Neuronal stem cell (in vitro differentiated cells): ENCODE measurements around the gene NFKB1.

Experiments
- DNase-seq: peaks from one replicate; pipeline ENCODE4 v3.0.0-alpha.2; 2013; ENCODE audit warnings: low spot score
- H2AFZ ChIP-seq: one replicate; pipeline ENCODE4 v1.6.1; 2013; ENCODE audit warnings: mild to moderate bottlenecking, low read length, inconsistent platforms
- H2AK5ac ChIP-seq: 2 replicates; pipeline ENCODE4 v1.6.1; 2013; ENCODE audit warnings: low read depth, mild to moderate bottlenecking, inconsistent platforms, low read length, moderate library complexity, mixed read lengths
- H2BK120ac ChIP-seq: 2 replicates; pipeline ENCODE4 v1.6.1; 2013; ENCODE audit warnings: low read depth, mild to moderate bottlenecking, inconsistent platforms, low read length, moderate library complexity, mixed read lengths
- H2BK12ac ChIP-seq: one replicate; pipeline ENCODE4 v1.6.1; 2013; ENCODE audit warnings: low read length, inconsistent platforms
- H2BK15ac ChIP-seq: 2 replicates; pipeline ENCODE4 v1.6.1; 2013; ENCODE audit warnings: mild to moderate bottlenecking, low read length, inconsistent platforms, mixed read lengths
- H2BK5ac ChIP-seq: one replicate; pipeline ENCODE4 v1.6.1; 2013; ENCODE audit warnings: inconsistent platforms, mild to moderate bottlenecking, low read length, moderate library complexity
- H3K14ac ChIP-seq: one replicate; pipeline ENCODE4 v1.6.1; 2013; ENCODE audit warnings: low read length, inconsistent platforms
- H3K18ac ChIP-seq: 2 replicates; pipeline ENCODE4 v1.6.1; 2013; ENCODE audit warnings: low read length, inconsistent platforms
- H3K23ac ChIP-seq: 2 replicates; pipeline ENCODE4 v1.6.1; 2013; ENCODE audit warnings: low read depth, mild to moderate bottlenecking, mixed read lengths, low read length, inconsistent platforms; ENCODE audit not compliant: poor library complexity
- H3K27ac ChIP-seq: replicated peaks from 3 replicates; pipeline ENCODE4 v1.5.1; 2013; ENCODE audit warnings: low read length, inconsistent platforms
- H3K27me3 ChIP-seq, 3 experiments: 2 replicates each; pipeline ENCODE4 v1.6.1; 2013; ENCODE audit warnings: low read length in 3 of 3, mild to moderate bottlenecking in 2 of 3, inconsistent platforms in 1 of 3, low read depth in 1 of 3, mixed read lengths in 1 of 3, moderate library complexity in 1 of 3; ENCODE audit not compliant: control insufficient read depth in 3 of 3, insufficient read depth in 3 of 3
- H3K36me3 ChIP-seq, 2 donors: replicated peaks in 1 of 2; 2 replicates each; pipeline ENCODE4 v1.6.1; 2013; ENCODE audit warnings: low read length in 2 of 2; ENCODE audit not compliant: control insufficient read depth in 2 of 2, insufficient read depth in 2 of 2
- H3K4ac ChIP-seq: 2 replicates; pipeline ENCODE4 v1.6.1; 2013; ENCODE audit warnings: inconsistent platforms, mild to moderate bottlenecking, low read length, moderate library complexity
- H3K4me1 ChIP-seq, 2 donors: 1 replicate in 1 of 2; 2 replicates in 1 of 2; pipeline ENCODE4 v1.6.1; 2013; ENCODE audit warnings: low read length in 2 of 2, low read depth in 1 of 2; ENCODE audit not compliant: control insufficient read depth in 2 of 2, insufficient read depth in 1 of 2
- H3K4me2 ChIP-seq: one replicate; pipeline ENCODE4 v1.6.1; 2013; ENCODE audit warnings: mild to moderate bottlenecking, low read length, inconsistent platforms; ENCODE audit not compliant: insufficient read depth, poor library complexity, severe bottlenecking
- H3K4me3 ChIP-seq, 2 donors: 2 replicates each; pipeline ENCODE4 v1.5.1; 2013; ENCODE audit warnings: low read length in 2 of 2, mild to moderate bottlenecking in 2 of 2, inconsistent platforms in 1 of 2, moderate library complexity in 1 of 2
- H3K79me1 ChIP-seq: one replicate; pipeline ENCODE4 v1.6.1; 2013; ENCODE audit warnings: low read depth, mild to moderate bottlenecking, inconsistent platforms, low read length, moderate library complexity
- H3K9ac ChIP-seq: one replicate; pipeline ENCODE4 v1.6.1; 2013; ENCODE audit warnings: mild to moderate bottlenecking, low read depth, low read length, inconsistent platforms; ENCODE audit not compliant: poor library complexity
- H3K9me3 ChIP-seq, 2 donors: replicated peaks in 1 of 2; 2 replicates each; pipeline versions ENCODE3 to v1.6.1; 2013; ENCODE audit warnings: low read length in 2 of 2, mild to moderate bottlenecking in 2 of 2, inconsistent platforms in 1 of 2, low read depth in 1 of 2, mixed read lengths in 1 of 2, moderate library complexity in 1 of 2; ENCODE audit not compliant: control insufficient read depth in 2 of 2, insufficient read depth in 1 of 2
- H4K8ac ChIP-seq: one replicate; pipeline ENCODE4 v1.6.1; 2013; ENCODE audit warnings: low read depth, mild to moderate bottlenecking, inconsistent platforms, low read length, moderate library complexity
- H4K91ac ChIP-seq: one replicate; pipeline ENCODE4 v1.6.1; 2013; ENCODE audit warnings: low read length, low read depth, mild to moderate bottlenecking, inconsistent platforms; ENCODE audit not compliant: poor library complexity
- WGBS, 2 donors: extraction: QIAGEN DNeasy Blood & Tissue Kit; methylation state at CpG; one replicate each; pipeline ENCODE4 v1.1.7; 2013; ENCODE audit warnings: missing lambda C conversion rate in 2 of 2, mixed read lengths in 1 of 2; ENCODE audit not compliant: insufficient read length in 2 of 2, insufficient replicate concordance in 1 of 2; ENCODE audit errors: extremely low coverage in 2 of 2; 5-methylcytosine and 5-hydroxymethylcytosine counted together

NFKB1 gene

DNA sequence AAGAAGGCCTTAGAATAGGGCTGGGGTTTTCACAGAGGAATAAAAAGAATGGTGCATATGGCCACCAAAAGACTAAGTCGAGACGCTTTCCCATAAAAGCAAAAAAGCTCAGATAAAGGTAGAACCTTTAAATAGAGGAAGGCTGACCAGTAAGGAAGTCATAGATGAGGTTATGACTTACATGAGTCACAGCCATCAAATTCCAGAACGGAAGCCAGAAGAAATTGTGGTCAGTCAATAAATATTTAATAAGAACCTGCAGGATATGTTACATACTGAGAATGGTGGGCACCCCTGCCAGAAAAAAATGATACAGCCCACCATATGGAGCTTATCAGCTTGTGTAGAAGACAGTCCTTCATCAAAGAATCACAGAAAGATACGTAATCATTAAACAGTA, 139.5 kb downstream of the NFKB1 start:
- no CpG with 5 or more reads among the region's 4 CpGs for WGBS, 2 donors
- H4K91ac ChIP-seq, result no peak overlapping the region
- no peaks in the 10 kb centered on the region for H3K79me1 ChIP-seq
- no peaks in the 10 kb centered on the region for H3K9me3 ChIP-seq
- no peak for DNase-seq
- H3K4ac ChIP-seq, result no peak overlapping the region
- H3K4me1 ChIP-seq, result no peaks in the 10 kb centered on the region
- no peak overlapping the region for H2BK15ac ChIP-seq
- H3K36me3 ChIP-seq, result peaks cover 3 to 6% of the 10 kb centered on the region in 2 donors
- no peak overlapping the region for H2BK5ac ChIP-seq
- no peak overlapping the region for H3K4me3 ChIP-seq
- no peak overlapping the region for H3K9ac ChIP-seq
- H2BK120ac ChIP-seq, result no peak overlapping the region
- no peak overlapping the region for H3K23ac ChIP-seq
- H2BK12ac ChIP-seq, result no peak overlapping the region
- H3K27me3 ChIP-seq, result no peaks in the 10 kb centered on the region
- H3K4me2 ChIP-seq, result no peak overlapping the region
- no peak overlapping the region for H4K8ac ChIP-seq
- H2AK5ac ChIP-seq, result no peak overlapping the region
- H3K27ac ChIP-seq, result no peak overlapping the region
- H3K14ac ChIP-seq, result no peak overlapping the region
- H2AFZ ChIP-seq, result no peak overlapping the region
- H3K18ac ChIP-seq, result no peak overlapping the region

DNA sequence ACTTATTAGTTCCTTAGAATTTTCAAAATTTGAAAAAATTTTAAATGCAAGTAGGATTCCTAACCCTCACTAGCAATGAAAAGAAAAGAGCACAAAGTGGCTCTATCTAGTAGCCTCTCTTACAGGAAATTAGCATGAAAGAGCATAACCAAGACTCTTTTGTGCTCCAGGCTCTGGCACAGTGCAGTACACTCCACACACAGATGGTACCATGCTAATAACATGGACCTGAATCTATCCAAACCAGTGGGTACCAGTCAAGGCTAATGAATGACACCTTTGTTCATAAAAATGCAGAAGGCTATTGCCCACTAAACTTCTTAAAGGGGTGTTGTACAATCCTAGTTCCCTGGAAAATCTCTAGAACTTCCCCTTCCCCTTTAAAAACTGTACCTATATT, 140.6 kb downstream of the NFKB1 start:
- no peak overlapping the region for H4K8ac ChIP-seq
- no peak overlapping the region for H2AFZ ChIP-seq
- H3K4me3 ChIP-seq, result no peak overlapping the region
- H2BK120ac ChIP-seq, result no peak overlapping the region
- no peak overlapping the region for H4K91ac ChIP-seq
- no peaks in the 10 kb centered on the region for H3K79me1 ChIP-seq
- H3K4me1 ChIP-seq, result no peaks in the 10 kb centered on the region
- no peaks in the 10 kb centered on the region for H3K27me3 ChIP-seq
- no peak overlapping the region for H2BK12ac ChIP-seq
- H3K14ac ChIP-seq, result no peak overlapping the region
- H2AK5ac ChIP-seq, result no peak overlapping the region
- no peak for DNase-seq
- H3K23ac ChIP-seq, result no peak overlapping the region
- H2BK5ac ChIP-seq, result no peak overlapping the region
- H3K4ac ChIP-seq, result no peak overlapping the region
- H3K36me3 ChIP-seq, result peaks cover 3 to 6% of the 10 kb centered on the region in 2 donors
- no peak overlapping the region for H2BK15ac ChIP-seq
- H3K9ac ChIP-seq, result no peak overlapping the region
- no peak overlapping the region for H3K4me2 ChIP-seq
- H3K18ac ChIP-seq, result no peak overlapping the region
- H3K9me3 ChIP-seq, result peaks cover 0 to 3% of the 10 kb centered on the region in 2 donors
- H3K27ac ChIP-seq, result no peak overlapping the region

DNA sequence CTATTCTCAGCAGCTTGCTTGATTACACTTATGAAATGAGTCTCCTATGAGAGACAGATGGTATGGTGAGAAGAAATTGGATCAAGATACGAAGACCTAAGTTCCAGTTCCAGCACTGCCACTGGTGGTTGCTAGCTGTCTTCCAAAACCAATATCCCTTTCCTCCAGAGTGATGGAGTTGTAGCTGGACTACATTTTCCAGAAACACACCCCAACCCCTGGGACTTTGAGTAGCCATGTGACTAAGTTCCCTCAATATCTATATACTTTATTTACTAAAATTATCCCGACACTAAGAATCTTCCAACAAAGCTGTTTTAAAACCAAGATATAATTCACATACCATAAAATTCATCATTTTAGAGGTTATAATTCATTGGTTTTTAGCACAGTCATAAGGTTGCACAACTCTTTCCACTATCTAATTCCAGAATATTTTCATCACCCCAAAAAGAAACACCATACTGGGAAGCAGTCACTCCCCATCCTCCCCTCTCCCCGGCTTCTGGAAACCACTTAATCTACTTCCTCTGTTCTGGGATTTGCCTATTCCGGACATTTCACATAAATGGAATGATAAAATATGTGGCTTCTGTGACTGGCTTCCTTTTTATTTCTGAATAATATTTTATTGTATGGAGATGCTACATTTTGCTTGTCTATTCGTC, 141.6 kb downstream of the NFKB1 start:
- Histone ChIP-seq H3K4me3 (no peak overlapping the region), H2BK15ac (no peak overlapping the region), H3K4me2 (no peak overlapping the region), H3K4me1 (no peaks in the 10 kb centered on the region), H3K27me3 (no peaks in the 10 kb centered on the region), H4K8ac (no peak overlapping the region), H3K79me1 (no peaks in the 10 kb centered on the region), H3K4ac (no peak overlapping the region), H2BK120ac (no peak overlapping the region), H2AK5ac (no peak overlapping the region), H3K9me3 (peaks cover 0 to 3% of the 10 kb centered on the region in 2 donors), H3K18ac (no peak overlapping the region), H4K91ac (no peak overlapping the region), H2BK5ac (no peak overlapping the region), H3K27ac (no peak overlapping the region), H2AFZ (no peak overlapping the region), H3K9ac (no peak overlapping the region), H2BK12ac (no peak overlapping the region), H3K36me3 (peaks cover 1 to 10% of the 10 kb centered on the region in 2 donors), H3K14ac (no peak overlapping the region), H3K23ac (no peak overlapping the region)
- DNase-seq, result no peak
- WGBS, 2 donors, result 100% methylated on average over 1 of the region's 5 CpGs; no CpG with 5 or more reads in 1 of the 2 donors

DNA sequence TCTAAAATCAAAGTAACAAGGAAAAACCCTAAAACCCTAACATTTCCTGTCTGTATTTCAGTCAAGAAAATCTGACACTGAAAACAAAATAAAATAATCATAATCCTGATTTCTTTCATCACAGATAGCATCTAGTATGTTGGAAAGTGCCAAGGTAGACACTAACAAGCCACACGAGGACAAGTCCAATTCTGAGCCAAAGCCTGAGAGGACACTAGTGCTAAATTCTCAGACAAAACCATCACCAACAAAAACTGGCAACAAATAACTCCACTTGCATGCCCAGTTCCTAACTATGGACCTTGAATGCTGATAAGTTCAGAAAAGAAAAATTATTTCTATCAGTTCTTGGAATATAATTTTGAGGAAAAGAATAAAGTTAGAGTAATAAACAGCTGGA, 146.0 kb downstream of the NFKB1 start:
- Histone ChIP-seq H3K79me1 (no peaks in the 10 kb centered on the region), H3K14ac (no peak overlapping the region), H2AK5ac (no peak overlapping the region), H3K4me3 (no peak overlapping the region), H3K23ac (no peak overlapping the region), H3K27ac (no peak overlapping the region), H3K18ac (no peak overlapping the region), H3K4me1 (no peaks in the 10 kb centered on the region), H4K8ac (no peak overlapping the region), H2BK120ac (no peak overlapping the region), H2BK15ac (no peak overlapping the region), H2BK5ac (no peak overlapping the region), H4K91ac (no peak overlapping the region), H2BK12ac (no peak overlapping the region), H3K4me2 (no peak overlapping the region), H3K4ac (no peak overlapping the region), H3K9me3 (peaks cover 0 to 7% of the 10 kb centered on the region in 2 donors), H3K9ac (no peak overlapping the region), H2AFZ (no peak overlapping the region), H3K36me3 (peaks cover 0 to 27% of the 10 kb centered on the region in 2 donors), H3K27me3 (no peaks in the 10 kb centered on the region)
- WGBS, 2 donors, result no CpG with 5 or more reads among the region's 1 CpG
- DNase-seq, result no peak
